ENCODE measurements around the gene SLC25A22. TPM values are rescaled to one million over a fixed set of nuclear protein-coding genes. Genes with fewer than 3 reads are reported as not detected.

Gene SLC25A22
- total RNA-seq, 1 experiment from 2014 or later, result 24.6 TPM

- Histone ChIP-seq H3K27me3 (ENCODE audit: insufficient read depth, low read depth) (no peaks in the 10 kb centered on the region), H3K27ac (no peak overlapping the region), H3K79me2 (ENCODE audit: low read depth) (peaks cover 13% of the 10 kb centered on the region), H4K20me1 (ENCODE audit: insufficient read depth) (peaks cover 8% of the 10 kb centered on the region), H3K4me3 (no peak overlapping the region), H3K9me2 (ENCODE audit: insufficient read depth) (no peaks in the 10 kb centered on the region), H2AFZ (no peak overlapping the region), H3K9me3 (ENCODE audit: insufficient read depth, low read depth) (no peaks in the 10 kb centered on the region), H3F3A (ENCODE audit: insufficient read depth, low read depth) (peaks cover 6% of the 10 kb centered on the region; the same call in 1 of the 2 replicates), H3K4me2 (no peak overlapping the region), H3K36me3 (ENCODE audit: low read depth) (no peaks in the 10 kb centered on the region), H3K4me1 (replicated peaks; ENCODE audit: insufficient read depth) (peaks cover 19% of the 10 kb centered on the region)
- no peak for DNase-seq
- POLR2A ChIA-PET (ENCODE audit: unreplicated experiment), result no interaction called here
- TF ChIP-seq EZH2 (IDR thresholded peaks at IDR 0.05; ENCODE audit: low read depth) (no peak), CTCF (conservative IDR thresholded peaks at IDR 0.05) (no peak)
- CTCF ChIA-PET, result no interaction called here
- intact Hi-C loops (cut with micrococcal nuclease; ENCODE audit: unreplicated experiment), result no loop called here
- no TSS peak for BruUV-seq (replicated peaks)
Observed at GRCh38 chr11:845872-846495, 47.9 kb upstream of the SLC25A22 start.

- BruUV-seq (replicated peaks), result no TSS peak
- H3K79me2 ChIP-seq (ENCODE audit: low read depth), result peaks cover 20% of the 10 kb centered on the region
- H2AFZ ChIP-seq, result no peak overlapping the region
- H3F3A ChIP-seq (ENCODE audit: insufficient read depth, low read depth), result peaks cover 11% of the 10 kb centered on the region; the same call in 1 of the 2 replicates
- peaks cover 11% of the 10 kb centered on the region for H4K20me1 ChIP-seq (ENCODE audit: insufficient read depth)
- no peaks in the 10 kb centered on the region for H3K9me3 ChIP-seq (ENCODE audit: insufficient read depth, low read depth)
- H3K4me2 ChIP-seq, result peak overlapping the region; percentile 83
- CTCF ChIA-PET, result interaction anchor here (0.5 kb wide), 1 partner anchor 83 kb away, joined by 3 read pairs; no protein-coding TSS in a partner anchor
- H3K36me3 ChIP-seq (ENCODE audit: low read depth), result no peaks in the 10 kb centered on the region
- no peaks in the 10 kb centered on the region for H3K9me2 ChIP-seq (ENCODE audit: insufficient read depth)
- no peaks in the 10 kb centered on the region for H3K27me3 ChIP-seq (ENCODE audit: insufficient read depth, low read depth)
- intact Hi-C loops (cut with micrococcal nuclease; ENCODE audit: unreplicated experiment), result loop anchor here (5.0 kb wide), 1 partner anchor 38 kb away; the partner anchor contains the start of genes PIDD1 and RPLP2
- no peak overlapping the region for H3K27ac ChIP-seq
- peaks cover 20% of the 10 kb centered on the region for H3K4me1 ChIP-seq (replicated peaks; ENCODE audit: insufficient read depth)
- POLR2A ChIA-PET (ENCODE audit: unreplicated experiment), result interaction anchor here (0.6 to 1.4 kb wide), 3 partner anchors 10 to 1142 kb away, joined by 4 to 6 read pairs (median 5); no protein-coding TSS in a partner anchor
- DNase-seq, result peak in 1 of 2 experiments; percentile 72
- no peak overlapping the region for H3K4me3 ChIP-seq
- no peak for TF ChIP-seq EZH2 (IDR thresholded peaks at IDR 0.05; ENCODE audit: low read depth)
- no peak for TF ChIP-seq CTCF (conservative IDR thresholded peaks at IDR 0.05)
Observed at GRCh38 chr11:844693-845644, 46.9 kb upstream of the SLC25A22 start.
